Fibroblast of the conjunctiva (primary cell): ENCODE results near the gene PLEKHG4B.
"Not testable (repeated sequence)": the region's sequence is repeated elsewhere in the genome, so short reads cannot be mapped to it uniquely, and the experiment has no call there.

ENCODE experiments used
- DNase-seq: peaks from one replicate; pipeline ENCODE4 v3.0.0-alpha.2; 2010; ENCODE audit warnings: low read depth

Gene PLEKHG4B

DNA sequence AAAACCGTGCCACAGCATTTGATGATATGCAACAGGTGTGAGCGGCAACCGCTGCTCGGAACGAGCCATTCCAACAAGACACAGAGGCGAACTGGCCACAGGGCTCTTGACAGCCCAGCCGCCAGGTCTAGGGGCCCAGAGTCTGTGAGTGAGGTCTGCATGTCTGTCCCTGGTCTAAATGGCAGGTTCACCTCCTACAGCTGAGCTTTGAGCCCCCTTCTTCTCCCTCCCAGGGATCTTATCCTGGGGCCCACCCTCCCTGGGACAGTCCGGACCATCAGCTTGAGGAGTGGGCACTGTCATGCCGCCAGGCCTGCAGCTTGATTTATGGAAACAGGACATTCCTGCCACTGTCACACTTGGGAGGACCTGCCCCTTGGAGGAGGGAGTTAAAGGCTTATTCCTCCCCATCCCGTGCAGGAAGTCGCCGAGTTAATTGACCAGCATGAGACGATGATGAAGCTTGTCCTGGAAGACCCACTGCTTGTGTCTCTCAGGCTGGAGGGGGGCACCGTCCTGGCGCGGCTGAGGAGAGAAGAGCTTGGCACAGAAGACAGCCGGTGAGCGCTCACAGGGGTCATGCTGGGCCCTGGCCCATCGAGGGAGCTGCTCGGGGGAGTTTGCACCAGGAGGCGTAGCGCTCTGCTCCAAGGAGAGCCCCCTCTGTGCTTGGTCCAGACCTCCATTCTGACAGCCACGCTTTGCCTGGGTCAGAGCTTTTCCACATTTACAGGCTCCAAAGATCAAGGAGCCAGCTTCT lies 63.9 kb downstream of the PLEKHG4B start:
- no peak for DNase-seq

DNA sequence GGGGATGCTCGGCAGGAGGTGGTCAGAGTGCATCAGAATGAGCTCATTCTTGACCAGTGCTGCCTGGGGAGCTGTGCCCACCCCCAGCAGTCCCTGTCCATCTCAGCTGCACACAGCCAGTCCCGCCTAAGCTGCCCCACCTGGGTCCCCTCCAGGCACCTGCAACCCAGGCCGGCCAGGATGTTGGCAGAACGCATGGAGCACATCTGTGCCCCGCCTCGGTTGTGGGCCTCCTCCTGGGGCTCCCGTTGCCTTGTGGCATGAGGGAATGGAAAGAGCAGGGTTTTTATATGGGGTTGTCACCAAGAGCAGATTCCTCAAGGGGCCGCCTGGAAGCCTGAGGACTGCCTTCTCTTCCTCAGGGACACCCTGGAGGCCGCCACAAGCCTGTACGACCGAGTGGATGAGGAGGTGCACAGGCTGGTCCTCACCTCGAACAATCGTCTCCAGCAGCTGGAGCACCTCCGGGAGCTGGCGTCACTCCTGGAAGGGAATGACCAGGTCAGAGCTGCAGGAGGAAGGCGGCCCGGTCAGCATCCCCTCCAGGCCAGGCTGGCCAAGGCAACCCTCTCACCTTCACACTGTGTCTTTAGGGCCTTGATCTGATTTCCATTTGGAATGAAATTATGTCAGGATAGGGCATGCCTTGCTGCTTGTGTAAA lies 64.6 kb downstream of the PLEKHG4B start:
- DNase-seq: no peak

DNA sequence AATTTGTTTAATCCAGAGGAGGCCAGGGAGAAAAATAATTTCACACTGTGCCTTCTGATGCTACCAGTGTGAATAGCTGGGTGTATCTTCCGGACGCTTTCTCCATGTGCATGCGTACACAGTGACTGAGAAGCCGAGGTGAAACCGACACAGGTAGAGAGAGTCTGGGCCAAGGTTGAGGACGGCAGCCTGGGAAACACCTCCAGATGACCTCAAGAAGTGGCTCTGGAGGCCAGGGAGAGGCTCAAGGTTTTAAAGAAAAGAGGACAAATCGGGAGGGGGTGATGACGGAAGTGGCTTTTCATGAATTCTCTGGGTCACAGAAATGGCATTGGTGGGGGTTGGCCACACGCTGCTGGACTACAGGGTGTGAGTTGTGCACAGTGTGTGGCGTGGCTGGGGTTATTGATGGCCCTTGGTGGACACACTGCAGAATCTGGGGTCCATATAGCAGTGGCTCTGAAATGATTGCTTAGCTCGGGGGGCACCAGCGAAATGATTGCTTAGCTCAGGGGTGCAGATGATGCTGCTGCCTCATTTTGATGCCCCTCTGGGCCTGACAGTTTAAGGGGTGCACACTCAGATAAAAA lies 65.3 kb downstream of the PLEKHG4B start:
- no peak for DNase-seq

DNA sequence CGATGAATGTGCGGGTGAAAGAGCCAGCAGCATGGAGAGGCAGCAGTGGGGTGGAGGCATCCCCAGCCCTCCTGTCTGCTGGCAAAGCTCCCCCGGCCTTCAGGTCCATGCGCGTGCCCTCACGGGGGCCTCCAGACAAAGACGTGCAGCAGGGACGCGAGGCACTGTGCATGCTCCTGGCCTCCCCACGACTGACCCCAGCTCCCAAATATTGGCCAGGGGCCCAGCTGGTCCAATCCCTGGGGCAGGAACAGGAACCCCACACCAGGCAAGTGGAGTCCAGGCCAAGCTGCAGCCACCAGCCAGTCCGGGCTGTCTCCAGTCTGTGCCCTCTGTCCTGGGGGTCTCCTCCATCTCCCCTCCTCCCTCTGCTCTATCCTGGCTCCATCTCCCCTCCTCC lies 65.8 kb downstream of the PLEKHG4B start:
- no peak for DNase-seq

DNA sequence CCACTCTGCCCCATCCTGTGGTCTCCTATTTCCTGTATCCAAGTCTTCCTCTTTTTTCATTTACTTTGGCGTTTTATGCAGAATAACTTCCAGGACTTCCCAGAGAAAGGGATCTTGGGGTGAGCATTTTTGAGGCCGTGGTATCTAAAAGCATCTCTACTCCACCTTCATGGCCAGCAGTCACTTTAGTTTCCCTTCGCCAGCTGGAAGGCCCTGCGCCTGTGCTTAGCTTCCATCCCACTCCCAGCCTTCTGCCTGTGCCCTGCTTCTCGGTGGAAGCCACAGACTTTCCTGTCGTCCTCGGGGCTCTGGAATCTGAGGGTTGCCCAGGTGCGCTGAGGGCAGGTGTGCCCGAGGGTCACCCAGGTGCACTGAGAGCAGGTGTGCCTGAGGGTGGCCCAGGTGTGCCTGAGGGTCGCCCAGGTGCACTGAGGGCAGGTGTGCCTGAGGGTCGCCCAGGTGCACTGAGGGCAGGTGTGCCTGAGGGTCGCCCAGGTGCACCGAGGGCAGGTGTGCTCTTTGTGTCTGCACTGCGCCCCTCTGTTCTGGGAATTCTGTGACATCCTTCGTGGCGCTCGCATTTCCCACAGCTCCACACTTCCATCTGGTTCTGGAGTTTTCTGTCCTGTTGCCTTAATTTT lies 67.0 kb downstream of the PLEKHG4B start:
- DNase-seq: no peak

DNA sequence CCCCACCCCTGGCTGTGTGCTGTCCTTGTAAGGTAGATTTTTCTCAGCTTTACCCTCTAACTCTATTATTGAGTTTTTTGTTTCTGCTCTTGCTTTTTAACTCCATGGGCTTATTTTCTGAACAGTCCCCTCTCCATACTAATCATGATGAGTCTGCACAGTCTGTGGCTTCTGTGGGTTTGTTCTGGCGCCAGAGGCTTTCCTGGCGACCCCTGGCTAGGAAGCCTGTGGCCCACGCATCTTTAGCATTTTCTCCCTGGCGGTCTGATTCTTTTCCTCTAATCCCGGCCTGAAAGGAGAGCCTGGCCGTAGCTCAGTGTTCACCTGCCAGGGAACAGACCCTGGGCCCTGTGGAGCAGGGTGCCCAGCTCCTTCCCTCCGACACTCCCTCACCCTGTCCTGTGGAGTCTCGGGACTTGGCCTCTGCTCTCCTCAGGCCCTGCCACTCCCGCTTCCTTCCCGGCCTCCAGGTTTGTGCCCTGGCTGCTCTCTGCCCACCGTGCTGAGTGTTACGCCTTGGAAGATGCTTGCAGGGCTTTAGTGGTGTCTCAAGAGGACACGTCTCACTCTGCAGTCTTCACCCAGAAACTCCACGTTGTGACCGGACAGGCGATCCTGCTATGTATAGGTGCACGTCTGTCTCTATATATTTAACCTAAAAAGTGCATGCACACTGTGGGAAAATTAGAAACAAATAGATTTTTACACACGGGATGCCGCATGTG lies 67.6 kb downstream of the PLEKHG4B start:
- DNase-seq: no peak

DNA sequence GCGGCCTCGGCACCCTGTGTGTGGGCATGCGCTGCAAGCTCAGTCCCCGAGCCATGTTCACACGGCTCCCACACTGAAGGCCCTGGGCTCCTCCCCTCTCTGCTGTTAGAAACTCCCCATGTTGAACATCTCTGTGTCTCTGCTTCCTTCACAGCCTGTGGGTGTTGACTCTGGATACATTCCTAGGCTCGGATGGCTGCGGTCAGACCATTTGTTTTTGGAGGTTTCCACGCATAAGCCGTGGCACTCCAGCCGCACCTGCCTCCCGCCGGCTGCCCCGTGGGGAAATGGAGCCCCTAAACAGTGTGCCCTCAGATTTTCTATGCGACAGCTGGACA lies 68.2 kb downstream of the PLEKHG4B start:
- DNase-seq: no peak

DNA sequence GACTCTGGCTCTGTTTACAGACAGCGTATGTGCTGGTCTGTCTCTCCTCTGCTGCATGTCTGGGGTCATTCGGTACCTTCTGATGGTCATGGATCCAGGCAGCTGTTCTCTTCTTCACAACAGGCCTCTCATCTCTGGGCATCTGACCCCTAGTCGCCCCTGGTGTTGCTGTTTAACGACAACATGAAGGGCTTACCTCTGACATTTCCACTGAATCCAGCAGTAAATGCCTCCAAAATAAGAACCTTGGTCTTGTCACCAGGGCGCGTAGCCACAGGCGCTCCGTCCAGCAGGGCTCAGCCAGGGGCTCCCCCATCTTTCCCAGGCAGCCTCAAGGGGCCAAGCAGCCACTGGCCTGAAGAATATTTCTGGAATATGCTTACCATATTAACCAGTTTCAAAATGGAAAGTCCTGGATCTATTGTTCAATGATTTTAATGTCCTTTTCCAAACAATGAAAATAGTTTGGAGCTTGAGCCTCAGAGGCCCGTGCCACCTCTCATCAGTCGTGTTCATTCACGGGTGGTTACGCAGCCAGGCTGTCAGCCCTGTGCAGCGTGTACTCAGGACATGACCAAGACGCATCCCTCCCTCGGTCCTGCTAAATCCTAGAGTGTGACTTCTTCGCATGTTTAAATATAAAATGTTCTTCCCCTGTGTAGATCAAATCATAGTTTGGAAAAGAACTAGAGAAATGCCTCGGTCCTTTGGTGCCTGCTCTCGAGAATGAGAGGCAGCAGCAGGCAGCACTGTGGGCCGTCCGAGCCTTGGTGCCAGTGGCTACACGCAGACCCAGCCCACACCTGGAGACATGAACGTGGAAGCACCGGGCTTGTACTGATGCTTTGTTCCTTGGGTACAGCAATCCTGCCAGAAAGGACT lies 69.2 kb downstream of the PLEKHG4B start:
- no peak for DNase-seq

DNA sequence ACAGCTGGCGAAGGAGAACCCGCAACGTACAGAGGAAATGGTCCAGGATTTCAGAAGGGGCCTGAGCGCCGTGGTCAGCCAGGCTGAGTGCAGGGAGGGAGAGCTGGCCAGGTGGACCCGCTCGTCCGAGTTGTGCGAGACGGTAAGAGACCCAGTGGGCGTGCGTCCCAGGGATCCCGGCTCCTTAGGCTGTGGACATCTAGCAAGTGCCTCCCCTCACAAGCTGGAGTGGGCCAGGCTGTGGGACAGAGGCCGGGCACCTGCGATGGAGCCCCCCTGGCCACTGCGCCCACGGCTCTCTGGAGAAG lies 69.8 kb downstream of the PLEKHG4B start:
- DNase-seq: no peak

DNA sequence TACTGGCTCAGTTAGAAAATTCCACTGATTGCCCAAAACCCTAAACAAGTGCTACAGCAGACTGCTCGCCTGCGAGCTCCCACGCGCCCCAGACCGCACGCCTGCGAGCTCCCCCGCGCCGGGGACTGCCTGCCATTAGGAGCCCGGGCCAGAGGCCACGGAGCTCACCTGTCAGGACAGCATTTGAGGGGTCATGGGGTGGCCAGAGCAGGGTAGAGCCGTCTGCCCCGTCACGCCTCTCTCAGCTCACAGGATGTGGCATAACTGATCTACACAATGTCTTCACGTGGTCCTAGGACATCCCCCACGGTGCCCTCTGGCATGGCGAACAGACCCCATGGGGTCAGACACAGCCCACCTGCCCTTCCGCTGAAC lies 70.2 kb downstream of the PLEKHG4B start:
- DNase-seq: no peak

DNA sequence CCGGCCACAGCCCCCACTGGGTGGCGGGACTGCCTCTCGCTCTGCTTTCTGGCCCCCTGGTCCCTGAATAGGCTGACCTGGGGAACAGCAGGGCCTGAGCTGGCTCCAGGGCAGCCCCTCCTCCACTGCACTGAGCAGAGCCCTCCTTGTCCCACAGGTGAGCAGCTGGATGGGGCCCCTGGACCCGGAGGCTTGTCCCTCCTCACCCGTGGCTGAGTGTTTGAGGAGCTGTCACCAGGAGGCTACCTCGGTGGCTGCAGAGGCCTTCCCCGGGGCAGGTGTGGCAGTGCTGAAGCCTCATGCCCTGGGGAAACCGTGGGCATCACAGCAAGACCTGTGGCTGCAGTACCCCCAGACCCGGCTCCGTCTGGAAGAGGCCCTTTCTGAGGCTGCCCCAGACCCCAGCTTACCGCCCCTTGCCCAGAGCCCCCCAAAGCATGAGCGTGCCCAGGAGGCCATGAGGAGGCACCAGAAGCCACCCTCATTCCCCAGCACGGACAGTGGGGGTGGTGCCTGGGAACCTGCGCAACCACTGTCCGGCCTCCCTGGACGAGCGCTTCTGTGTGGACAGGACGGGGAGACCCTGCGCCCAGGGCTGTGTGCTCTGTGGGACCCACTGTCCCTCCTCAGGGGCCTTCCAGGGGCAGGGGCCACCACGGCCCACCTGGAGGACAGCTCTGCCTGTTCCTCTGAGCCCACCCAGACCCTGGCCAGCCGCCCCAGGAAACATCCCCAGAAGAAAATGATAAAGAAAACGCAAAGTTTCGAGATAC lies 70.8 kb downstream of the PLEKHG4B start:
- DNase-seq: no peak

DNA sequence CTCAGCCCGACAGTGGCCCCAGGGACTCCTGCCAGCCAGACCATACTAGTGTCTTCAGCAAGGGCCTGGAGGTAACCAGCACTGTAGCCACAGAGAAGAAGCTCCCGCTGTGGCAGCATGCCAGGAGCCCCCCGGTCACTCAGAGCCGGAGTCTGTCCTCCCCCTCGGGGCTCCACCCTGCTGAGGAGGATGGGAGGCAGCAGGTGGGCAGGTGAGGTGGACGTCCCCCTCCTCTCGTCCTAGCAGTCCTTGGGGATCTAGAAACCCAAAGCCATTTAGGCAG lies 71.3 kb downstream of the PLEKHG4B start:
- DNase-seq: no peak

DNA sequence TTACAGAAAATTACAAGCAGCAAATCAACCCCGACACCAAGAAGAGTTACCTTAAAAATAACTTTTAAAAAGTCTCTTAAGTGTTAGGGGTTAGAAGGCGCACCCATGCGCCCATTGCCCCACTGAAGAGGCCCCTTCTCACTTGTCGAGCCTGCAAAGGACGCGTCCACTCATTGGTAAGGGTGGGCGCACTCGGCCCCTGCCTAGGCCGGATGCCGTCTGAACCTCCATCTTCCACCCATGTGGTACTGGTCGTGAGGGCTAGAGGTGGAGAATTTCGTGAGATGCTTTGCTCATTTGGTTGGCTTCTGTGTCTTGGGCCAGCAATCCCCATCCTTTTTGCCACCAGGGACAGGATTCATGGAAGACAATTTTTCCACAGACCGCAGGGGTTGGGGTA lies 71.9 kb downstream of the PLEKHG4B start:
- no peak for DNase-seq

DNA sequence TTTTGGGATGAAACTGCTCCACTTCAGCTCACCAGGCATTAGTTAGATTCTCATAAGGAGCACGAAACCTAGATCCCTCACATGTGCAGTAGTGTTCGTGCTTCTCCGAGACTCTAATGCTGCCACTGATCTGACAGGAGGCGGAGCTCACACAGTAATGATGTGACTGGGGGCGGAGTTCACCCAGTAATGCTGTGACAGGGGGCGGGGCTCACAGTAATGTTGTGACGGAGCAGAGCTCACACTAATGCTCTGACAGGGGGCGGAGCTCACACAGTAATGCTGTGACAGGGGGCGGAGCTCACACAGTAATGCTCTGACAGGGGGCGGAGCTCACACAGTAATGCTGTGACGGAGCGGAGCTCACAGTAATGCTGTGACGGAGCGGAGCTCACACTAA lies 72.3 kb downstream of the PLEKHG4B start:
- DNase-seq: no peak

DNA sequence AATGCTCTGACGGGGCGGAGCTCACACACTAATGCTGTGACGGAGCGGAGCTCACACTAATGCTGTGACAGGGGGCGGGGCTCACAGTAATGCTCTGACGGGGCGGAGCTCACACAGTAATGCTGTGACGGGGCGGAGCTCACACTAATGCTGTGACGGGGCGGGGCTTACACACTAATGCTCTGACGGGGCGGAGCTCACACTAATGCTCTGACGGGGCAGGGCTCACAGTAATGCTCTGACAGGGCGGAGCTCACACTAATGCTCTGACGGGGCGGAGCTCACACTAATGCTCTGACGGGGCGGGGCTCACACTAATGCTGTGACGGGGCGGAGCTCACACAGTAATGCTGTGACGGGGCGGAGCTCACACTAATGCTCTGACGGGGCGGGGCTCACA lies 72.8 kb downstream of the PLEKHG4B start:
- DNase-seq: not testable (repeated sequence)

DNA sequence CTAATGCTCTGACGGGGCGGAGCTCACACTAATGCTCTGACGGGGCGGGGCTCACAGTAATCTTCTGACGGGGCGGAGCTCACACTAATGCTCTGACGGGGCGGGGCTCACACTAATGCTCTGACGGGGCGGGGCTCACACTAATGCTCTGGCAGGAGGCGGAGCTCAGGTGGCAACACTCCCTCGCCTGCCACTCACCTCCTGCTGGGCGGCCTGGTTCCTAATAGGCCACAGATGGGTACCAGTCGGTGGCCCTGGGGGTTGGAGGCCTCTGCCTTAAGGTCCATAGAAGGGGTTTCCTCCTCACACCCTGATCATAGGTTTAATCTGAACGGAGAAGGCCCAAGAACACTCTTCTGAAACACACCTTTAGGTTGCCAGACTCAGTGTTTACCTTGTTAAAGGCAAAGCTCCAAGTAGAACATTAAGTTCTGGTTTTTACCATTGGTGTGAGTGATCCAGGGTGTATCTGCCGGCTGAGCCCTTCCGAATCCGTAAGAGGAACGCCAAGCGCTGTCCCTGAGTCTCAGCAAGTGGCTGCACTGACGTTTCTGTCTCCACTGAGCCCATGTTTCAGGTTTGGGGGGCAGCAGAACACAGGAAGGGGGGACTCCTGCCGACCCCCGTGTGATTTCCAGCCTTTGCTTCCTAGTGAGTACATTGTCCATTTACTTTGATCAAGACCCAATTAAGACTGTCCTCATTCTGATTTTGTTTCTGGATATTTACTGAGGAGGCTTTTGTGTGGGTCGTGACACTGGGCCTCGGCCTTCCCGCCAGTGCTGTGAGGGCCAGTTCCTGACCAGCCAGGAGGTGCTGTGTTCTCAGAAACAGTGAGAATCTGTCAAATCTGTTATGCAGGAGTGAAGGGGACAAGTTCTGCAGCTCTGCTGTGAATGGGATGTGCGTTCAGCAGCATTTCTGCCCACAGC lies 74.7 kb downstream of the PLEKHG4B start:
- no peak for DNase-seq

DNA sequence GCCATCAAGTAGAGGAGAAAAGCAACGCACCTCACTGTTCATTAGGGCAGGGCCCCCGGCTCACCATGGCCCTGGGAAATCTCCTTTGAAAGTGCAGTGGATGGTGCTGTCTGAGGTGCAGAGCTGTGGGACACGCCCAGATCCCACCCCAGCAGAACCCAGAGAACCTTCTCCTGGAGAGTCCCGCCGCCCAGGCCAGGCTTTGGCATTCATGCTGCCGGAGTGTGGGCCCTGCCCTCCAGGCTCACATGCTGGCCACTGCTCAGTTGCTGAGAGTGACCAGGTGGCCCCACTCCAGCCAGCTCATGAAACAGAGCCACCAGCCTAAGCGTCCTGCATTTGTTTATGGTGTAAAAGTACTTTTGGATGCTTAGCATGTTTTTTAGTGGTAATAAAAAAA lies 75.5 kb downstream of the PLEKHG4B start:
- no peak for DNase-seq

DNA sequence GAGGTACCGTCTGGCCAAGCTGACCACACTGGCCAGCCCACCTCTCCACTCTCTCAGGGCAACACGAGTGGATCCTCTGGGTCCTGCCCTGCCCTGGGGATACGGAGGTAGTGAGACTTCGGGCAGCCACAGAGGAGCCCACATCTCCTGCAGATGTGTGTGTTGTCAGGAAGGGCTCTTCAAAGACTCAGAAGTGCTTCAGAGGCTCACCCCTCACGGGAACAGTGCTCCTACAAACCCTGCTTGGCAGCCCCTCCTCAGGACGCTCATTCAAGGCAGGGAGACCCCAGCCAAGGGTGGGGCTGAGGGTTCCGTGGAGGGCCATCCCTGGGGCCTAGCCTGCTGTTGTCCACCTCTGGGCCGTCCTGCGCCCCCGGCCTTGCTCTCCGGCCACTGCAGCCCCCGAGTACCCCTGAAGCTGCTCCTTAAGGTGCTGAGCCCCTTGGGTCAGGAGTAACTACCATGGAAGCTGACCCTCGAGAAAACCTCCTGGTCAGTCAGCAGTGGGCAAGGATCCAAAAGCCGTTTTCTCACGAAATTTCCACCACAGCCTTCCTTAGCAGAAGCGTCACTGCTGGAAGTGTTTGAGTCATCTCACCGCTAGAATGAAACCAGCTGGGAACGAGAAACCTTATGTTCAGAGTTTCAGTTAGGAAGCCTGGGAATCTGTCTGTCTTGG lies 76.2 kb downstream of the PLEKHG4B start:
- DNase-seq: peak; percentile 55

DNA sequence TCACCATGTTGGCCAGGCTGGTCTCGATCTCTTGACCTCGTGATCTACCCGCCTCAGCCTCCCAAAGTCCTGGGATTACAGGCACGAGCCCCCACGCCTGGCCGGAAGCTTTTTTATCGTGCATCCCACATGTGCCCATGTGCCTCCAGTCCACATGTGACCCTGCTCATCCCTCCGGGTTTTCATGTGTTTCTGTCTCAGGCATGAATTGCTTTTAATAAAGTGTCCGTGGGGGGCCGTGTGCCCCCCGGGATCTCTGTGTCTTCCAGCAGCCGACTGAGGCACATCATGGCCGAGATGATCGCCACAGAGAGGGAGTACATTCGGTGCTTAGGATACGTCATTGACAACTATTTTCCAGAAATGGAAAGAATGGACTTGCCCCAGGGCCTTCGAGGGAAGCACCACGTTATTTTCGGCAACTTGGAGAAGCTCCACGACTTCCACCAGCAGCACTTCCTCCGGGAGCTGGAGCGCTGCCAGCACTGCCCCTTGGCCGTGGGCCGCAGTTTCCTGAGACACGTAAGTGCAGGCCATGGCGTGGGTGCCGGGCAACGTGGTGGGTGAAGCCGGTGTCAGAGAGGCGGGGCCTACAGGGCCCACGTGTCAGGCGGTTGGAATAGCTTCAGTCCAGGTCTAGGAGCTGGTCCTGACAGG lies 77.2 kb downstream of the PLEKHG4B start:
- no peak for DNase-seq
